Activated CD8-positive, alpha-beta memory T cell treated with anti-CD3 and anti-CD28 coated beads, Interleukin-2, amount 50 U/mL, for 1 hour (primary cell): ENCODE data around the gene TMOD4.
A peak's percentile ranks its signal among the peaks of the same experiment; 100 is the strongest.
"Not testable (repeated sequence)": the region's sequence is repeated elsewhere in the genome, so short reads cannot be mapped to it uniquely, and the experiment has no call there.

Source experiments
- DNase-seq: peaks from one replicate; pipeline ENCODE4 v3.0.0-alpha.2; 2020; ENCODE audit errors: extremely low read depth

TMOD4 gene

DNA sequence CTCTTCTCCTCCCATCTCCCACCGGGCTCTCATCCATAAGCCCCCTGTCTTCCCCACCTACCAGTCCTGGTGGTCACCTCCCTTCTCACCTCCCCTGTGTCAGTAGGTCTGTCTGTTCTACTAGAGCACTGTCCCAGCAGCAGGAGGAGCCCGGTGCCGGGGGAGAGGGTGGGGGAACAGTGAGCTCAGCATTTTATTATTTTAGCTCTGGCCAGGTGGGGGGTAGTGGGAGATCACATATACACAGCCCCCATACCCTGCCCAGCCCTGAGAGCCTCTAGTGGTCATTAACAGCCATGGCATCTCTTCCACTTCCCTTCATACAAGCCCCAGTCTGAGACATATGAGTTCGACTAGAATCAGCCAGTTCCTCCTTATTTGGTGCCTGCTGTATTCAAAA is at the start of gene TMOD4:
Gene TMOD4, minus strand, starts transcription at position 119 of the 400 bp plus-strand sequence. CDS start 1,106 bp downstream, outside the sequence.
- no peak for DNase-seq

DNA sequence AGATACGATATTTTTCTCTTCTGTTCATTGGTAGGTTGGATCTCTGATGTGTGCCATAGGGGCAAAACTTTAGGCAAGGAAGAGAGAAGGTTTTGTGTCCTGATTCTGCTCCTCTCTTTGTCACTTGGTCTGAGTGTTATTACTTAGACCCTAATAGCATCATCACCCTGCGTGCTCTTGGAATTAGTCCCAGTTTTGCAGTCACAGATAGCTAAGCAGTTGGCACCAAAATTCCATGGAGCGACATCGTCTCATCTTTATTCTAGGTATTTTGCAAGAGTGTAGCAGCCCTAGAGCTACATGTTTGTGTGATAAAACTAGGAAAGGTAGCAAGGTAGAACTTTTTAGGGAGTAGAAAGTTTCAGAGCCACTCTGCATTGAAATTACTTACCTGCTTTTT is 46.3 kb upstream of the TMOD4 start:
- DNase-seq: no peak

DNA sequence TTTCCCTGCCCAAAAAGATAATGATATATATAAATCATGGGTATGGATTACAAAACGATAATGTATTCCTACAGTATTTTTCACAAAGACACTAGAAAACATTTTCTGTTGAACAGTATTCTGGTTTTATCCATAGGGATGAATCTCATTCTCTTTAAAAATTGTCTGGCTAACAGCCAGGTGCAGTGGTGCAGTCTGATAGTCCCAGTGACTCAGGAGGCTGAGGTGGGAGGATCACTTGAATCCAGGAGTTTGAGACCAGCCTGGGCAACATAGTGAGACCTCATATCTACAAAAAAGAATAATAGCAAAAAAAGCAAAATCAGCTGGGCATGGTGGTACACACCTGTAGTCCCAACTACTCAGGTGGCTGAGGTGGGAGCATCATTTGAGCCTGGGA is 45.8 kb upstream of the TMOD4 start:
- DNase-seq: no peak

DNA sequence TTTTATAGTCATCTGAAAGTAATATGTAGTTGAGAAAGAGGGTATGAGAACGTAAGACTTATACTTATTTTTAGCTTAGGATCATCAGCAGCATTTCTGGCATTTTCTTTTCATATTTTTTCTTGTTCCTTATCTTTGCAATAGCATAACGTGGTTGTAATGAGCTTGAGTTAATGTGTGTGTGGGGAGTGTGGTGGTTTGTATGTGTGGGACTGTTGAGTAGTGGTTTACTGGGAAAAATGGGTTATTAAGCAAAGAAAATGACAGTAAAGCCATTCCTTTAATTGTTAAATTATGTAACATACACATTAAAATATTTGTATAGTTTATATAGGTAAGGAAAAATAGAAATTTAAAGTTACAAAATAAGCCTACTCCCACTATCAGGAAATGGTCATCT is 37.8 kb upstream of the TMOD4 start:
- DNase-seq: no peak

DNA sequence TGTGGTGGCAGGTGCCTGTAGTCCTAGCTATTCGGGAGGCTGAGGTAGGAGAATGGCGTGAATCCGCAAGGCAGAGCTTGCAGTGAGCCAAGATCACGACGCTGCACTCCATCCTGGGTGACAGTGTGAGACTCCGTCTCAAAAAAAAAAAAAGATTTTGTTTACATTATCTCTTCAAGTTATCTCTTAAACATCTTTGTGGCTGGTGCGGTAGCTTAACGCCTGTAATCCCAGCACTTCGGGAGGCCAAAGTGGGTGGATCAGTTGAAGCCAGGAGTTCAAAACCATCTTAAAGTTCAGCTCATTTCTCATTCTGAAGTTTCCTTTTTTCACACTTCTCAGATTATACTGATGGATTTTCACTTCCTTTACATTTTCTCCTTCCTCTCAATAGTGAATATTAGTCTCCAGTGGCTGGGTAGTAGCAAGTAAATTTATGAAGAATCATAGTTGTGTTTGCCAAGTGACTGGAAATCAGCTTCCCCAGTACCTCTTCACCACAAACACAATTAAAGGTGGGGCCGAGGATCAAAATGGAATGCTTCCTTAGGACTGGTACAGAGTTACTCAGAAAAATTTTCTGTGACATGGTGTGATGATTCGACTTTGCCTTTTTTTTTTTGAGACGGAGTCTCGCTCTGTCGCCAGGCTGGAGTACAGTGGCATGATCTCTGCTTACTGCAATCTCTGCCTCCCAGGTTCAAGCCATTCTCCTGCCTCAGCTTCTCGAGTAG is 36.4 kb upstream of the TMOD4 start:
- no peak for DNase-seq

DNA sequence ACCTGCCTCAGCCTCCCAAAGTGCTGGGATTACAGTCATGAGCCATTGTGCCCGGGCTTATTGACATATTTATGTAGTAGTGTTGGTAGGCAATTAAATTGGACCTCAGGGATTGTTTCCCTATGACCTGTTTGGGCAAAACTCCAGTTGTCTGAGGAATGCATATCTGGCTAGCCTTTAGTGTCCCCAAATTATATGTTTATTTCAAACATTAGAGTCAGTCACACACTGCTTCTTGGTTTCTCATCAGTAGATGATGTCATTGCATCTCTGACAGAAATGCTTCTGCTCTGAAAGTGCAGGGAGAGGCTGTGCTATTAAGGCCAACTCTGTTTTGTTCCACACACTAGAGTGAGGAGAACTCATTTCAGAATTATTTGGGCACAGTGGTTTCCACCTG is 35.0 kb upstream of the TMOD4 start:
- no peak for DNase-seq

DNA sequence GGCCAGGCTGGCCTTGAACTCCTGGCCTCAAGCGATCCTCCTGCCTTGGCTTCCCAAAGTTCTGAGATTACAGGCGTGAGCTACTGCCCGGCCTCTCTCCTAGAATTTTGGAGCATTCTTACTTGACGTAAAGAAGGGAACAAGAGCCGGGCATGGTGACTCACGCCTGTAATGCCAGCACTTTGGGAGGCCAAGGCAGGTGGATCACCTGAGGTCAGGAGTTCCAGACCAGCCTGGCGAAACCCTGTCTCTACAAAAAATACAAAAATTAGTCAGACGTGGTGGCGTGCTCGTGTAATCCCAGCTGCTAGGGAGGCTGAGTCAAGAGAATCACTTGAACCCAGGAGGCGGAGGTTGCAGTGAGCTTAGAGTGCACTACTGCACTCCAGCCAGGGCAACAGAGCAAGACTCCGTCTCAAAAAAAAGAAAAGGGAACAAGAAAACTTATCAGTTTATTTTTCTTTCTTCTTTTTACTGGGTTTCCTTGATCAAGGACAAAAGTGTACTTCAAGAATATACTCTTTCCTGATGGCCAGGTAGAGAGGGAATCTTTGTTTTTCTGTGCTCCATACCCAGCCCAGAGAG is 29.7 kb upstream of the TMOD4 start:
- not testable (repeated sequence) for DNase-seq

DNA sequence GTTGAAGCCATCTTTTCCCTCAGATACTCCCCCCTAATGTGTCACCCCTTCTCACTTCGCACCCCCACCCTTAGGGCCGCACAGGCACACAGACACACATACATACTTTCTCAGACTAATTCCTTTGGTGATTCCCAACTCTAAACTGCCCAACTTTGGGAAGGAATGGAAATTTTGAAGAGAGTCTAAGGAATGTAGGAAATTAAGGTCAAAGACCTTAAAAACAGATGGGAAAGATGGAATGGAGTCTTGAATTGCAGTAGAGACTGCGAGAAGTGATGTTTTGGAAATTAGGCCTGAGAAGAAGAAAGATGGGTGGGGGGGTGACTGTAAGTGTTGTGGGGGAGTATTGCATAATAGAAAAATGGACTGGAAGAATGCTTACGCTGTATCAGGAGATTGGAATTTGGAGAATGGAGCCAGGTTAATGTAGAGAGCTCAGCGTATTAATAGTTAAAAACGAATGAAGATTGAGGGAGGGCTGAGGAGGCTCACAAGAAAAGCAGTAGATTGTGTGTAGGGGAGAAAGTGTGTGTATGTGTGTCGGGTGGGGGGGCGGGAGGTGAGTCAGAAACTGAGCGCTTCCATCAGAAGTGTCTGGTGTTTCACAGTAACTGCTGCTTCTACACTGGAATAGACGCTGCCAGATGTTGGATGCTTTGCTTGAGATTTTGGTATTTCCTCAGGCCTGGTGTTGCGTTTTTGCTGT is 24.2 kb upstream of the TMOD4 start:
- DNase-seq: no peak

DNA sequence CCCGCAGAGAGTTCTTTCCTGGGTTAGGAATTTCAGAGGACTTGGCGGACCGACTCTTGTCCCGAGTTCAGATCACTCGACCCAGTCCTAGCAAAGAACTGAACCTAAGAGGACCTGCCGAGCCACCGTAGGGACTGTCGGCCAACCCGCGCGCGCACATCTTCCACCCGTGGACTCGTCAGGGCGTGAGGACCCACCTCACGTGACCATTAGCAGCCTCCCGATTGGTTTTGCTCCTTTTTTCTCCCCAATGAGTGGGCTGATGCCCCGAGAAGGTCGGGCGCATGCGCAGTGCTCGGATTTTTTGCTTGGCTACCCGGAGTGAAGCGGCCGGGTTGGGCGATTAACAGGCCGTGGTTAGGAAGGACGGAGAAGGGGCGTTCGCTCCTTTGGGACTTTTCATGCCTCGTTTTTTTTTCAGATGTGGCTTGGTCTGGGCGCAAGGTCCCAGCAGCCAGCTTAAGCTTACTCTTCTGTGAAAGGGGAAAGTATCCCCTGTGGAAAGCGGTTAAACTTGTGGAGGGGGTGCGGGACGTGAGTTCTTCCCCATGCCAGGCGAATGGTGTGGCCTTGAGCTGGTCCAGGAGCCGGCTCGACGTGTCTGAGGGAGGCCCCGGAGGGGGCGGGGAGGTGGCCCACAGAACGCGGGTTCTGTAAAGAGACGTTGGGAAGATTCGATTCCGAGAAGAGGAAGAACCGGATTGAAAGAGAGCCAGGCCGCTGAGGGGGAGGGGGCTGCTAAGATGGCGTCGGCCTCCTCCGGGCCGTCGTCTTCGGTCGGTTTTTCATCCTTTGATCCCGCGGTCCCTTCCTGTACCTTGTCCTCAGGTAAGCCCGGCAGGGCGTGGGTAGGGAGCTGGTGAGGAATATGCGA is 22.7 kb upstream of the TMOD4 start, which contains the start of gene PIP5K1A:
Gene PIP5K1A, plus strand, starts transcription at position 299 of the 874 bp plus-strand sequence. Its CDS starts 445 bp downstream, at position 744.
- peak; percentile 97 for DNase-seq

DNA sequence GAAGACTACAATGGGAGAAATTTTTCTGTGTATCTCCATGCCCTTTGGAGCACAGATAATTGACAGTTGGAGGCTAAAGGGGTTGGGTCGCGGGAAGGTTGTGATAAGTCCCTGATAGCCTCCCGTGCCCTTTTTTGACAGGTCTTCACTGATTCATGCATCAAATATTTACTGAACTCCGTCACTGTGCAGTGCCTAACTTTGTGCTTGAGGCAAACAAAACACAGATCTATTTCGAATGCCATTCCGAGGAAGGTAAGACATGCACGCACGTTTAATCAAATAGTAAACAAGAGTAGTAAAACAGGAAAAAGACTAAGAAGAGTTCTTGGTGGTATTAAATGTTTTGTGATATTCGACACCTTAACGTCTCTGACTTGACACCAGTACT is 22.1 kb upstream of the TMOD4 start:
- no peak for DNase-seq

DNA sequence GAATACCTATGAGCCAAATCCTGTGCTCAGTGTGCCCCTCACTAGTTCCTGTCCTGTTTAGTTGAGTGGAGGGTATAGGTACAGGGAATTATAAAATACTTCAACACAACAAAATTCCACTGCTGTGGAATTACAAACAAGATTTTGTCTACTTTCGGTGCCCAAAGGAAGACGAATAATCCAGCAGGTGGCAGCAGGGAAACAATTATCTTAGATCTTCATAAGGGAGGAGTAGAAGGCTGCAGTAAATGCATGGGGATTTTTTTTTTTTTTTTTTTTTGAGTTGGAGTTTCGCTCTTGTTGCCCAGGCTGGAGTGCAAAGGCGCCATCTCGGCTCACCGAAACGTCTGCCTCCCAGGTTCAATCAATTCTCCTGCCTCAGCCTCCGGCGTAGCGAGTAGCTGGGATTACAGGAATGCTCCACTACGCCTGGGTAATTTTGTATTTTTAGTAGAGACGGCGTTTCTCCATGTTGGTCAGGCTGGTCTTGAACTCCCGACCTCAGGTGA is 20.6 kb upstream of the TMOD4 start:
- DNase-seq: peak; percentile 14

DNA sequence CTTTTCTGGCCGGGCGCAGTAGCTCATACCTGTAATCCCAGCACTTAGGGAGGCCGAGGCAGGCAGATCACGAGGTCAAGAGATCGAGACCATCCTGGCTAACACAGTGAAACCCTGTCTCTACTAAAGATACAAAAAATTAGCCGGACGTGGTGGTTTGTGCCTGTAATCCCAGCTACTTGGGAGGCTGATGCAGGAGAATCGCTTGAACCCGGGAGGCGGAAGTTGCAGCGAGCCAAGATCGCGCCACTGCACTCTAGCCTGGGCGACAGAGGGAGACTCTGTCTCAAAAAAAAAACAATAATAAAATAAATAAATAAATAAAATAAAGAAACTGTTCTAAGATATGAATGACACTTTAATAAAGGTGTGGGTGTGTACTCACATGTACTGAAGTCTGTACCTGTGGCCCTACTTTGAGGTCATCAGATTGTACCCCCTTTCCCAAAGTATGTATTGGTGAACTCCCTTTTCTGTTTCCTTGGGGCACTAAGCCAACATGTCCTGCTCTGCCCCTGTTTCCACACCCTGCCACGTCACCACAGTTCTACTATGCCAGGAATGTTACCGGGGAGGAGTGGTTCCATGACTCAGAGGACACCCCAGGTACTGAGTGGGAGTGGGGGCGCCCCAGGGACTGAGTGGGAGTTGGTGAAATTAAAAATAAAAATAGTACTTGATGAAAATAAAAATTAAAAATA is 19.3 kb upstream of the TMOD4 start:
- DNase-seq: not testable (repeated sequence)

DNA sequence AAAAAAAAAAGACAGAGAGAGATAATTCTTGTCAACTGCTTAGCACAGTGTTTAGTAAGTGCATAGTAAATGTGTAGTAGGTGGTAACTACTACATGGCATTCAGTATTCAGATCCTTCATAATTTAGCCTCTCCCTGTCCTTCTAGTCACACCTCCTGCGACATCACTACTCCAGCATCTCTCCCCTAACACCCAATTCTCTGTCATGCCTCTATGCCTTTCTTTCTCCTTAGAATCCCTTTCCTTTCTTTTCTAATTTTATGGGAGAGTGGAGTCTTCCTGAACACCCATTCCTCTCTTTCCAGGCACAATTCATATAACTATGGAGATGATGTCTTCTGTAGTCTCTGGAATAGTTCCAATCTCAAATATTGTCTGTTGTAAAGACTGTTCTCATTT is 18.1 kb upstream of the TMOD4 start:
- DNase-seq: no peak

DNA sequence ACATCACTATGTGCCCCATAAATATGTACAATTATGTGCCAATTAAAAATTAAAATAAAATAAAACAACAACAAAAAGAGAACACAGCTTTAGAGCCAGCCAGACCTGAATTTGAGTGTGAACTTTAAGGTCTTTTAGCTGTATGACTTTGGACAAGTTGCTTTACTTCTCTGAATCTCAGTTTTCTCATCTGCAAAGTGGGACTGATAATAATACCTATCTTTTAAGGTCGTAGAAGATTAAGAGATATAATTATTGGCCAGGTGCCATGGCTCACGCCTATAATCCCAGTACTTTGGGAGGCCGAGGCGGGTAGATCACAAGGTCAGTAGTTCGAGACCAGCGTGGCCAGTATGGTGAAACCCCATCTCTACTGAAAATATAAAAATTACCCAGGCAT is 17.5 kb upstream of the TMOD4 start:
- DNase-seq: no peak

DNA sequence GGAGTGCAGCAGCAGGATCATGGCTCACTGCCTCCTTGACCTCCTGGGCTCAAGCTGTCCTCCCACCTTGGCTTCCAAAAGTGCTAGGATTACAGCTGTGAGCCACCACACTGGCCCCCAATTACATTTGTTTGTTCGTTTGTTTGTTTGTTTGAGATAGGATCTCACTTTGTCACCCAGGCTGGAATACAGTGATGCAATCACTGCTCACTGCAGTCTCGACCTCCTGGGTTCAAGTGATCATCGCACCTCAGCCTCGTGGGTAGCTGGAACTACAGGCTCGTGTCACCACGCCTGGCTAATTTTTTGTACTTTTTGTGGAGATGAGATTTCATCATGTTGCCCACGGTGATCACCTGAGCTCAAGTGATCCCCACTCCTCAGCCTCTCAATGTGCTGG is 16.3 kb upstream of the TMOD4 start:
- no peak for DNase-seq

DNA sequence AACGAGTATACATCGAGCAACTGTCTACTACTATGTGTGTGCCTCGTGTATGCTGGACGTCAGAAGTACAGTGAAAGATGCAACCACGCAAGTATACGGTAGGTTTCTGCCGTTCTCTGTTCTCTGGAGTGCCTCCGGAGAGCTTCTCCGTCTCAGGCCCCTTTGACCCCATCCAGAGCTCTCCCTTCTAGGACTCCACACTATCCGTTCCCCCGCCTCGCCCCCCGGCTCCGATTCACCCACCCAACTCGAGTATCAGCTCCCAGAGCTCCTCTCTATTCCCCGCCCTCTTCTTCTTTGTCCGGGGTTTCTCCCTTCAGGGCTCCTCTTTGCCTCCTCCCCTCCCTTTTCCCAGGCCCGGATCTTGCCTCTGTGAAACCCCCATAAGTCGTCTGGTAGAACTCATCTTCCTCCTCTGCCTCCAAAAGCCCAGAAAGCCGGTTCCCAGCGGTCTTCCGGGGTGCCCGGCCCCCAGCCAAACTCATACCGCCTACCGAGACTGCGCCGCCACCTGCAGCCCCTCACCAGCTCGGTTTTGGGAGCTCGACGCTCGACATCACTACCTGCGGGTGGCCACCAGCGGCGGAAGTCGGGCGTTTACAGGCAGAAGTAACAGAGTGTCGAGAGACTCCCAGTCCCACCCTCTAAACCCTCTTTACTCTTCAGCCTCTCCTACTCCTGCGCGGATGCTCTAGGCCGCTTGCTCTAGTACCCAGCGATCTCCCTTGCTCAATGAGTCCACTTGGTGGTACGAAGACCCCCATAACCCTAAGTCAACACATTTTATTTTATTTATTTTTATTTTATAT is 14.1 kb upstream of the TMOD4 start, which contains the start of gene VPS72:
Gene VPS72, minus strand, starts transcription at position 561 of the 809 bp plus-strand sequence. Its CDS starts 76 bp downstream, at position 485.
- peak; percentile 46 for DNase-seq

DNA sequence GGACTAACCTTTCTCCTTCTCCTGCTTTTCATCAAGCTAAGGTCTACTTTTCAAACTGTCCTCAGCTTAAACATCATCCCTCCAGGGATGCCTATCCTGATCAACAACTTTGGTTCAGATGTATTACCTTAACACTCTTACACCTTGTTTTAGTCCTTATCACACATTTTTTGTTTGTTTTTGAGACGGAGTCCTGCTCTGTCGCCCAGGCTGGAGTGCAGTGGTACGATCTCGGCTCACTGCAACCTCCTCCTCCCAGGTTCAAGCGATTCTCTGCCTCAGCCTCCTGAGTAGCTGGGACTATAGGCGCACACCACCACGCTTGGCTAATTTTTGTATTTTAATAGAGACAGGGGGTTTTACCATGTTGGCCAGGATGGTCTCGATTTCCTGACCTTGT is 12.9 kb upstream of the TMOD4 start:
- not testable (repeated sequence) for DNase-seq

DNA sequence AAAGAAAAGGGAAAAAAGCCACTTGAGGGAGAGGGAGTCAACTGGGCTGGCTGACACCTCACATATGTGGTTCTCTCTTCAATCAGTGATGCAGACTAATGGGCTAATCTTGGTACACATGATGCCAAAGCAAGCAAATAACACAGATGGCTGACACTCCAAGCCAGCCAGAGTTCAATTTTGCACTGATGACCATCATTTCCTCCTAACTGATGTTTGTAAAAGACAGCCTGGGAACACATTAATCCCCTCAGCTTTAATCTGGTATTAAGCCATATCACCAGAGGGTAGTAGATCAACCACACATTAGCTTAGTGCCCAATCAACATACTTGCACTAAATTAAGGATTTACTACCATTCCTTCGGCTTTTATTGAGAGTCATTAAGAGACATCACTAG is 11.4 kb upstream of the TMOD4 start:
- DNase-seq: no peak

DNA sequence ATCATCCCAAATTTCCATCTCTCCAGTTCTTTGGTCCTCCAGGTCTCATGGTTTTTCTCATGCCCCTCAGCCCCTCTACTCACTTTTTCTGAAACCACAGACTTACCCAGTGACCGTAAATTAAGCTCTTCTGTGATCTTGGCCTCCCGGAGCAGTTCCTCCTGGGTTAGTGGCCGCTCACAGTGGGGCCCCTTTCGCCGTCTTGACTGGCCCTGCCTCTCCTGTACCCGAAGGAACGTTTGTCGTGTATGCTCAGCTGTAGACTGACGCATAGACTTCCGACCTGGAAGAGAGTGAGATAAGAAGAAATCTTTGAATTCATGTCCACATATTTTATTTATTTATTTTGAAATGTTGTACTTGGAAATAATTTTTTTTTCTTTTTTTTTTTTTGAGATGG is 8.4 kb upstream of the TMOD4 start:
- no peak for DNase-seq

DNA sequence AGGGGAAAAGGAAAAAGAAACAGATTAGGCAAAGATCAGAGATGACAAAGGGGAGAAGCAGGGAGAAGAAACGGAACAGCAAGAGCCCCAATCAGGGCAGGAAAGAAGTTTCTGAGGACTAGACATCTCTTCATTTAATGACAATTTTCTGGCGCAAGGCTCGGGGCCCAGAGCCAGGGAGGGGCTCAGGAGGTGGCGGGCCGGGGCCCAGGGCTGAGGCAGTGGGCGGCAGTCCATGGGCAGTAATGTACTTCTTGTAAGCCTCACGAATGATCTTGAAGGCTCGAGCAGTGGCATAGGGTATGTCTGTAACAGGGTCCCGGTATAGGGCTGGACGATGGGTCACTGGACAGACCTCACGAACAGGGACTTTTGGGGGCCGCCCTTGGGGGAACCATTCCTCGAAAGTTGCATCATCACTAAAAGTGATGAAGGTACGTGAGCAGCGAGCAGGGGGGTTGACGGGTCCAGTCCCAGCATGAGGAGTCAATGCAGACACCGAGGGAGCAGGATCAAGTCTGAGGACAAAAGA is 799 bp upstream of the TMOD4 start:
- DNase-seq: no peak
